GM21528 (cell line): ENCODE measurements around the gene INKA2.

Source experiments
- ATAC-seq: cut with Tn5 transposase; IDR thresholded peaks from one replicate; pipeline ENCODE4 v1.9.1; 2021; ENCODE audit warnings: mild to moderate bottlenecking, moderate library complexity; ENCODE audit not compliant: unreplicated experiment, low FRiP score

Gene INKA2

DNA sequence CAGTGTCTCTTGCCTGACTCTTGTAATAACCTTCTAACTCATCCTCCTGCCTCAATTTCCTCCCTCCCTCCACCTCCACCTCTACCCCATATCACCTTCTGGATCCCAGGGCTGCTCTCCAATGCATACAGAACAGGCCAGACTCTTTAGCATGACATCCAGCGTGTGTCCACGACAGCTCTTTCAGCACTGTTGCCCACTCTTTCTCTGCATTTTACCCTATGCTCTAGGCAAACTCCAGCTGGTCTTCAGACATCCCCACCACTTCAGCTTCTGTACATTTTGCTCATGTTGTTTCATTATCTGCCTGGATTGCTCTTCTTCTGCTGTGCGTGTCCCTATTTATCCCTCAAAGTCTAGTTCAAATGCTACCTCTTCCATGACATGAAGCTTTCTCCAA is 4.8 kb downstream of the INKA2 start:
- no peak for ATAC-seq

DNA sequence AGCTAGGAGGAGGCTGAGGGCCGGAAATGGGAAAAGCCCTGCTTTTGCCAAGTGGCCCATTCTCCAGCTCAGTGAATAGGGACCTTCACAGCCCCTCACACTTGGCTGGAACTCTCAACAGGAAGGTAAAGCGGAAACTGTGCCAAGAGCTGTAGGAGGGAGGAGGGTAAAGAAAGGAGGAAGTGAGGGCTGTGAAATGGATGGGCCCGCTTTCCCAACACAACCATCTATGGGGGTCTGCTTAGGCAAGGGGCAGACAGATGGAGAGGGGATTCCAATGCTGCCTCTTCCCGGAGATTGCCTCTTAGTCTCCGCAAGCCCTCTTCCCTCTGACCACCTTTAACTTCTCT is 5.2 kb downstream of the INKA2 start:
- ATAC-seq, result no peak

- ATAC-seq, result no peak
Measured at GRCh38 chr1:111733183-111733991, 5.8 kb downstream of the INKA2 start.

DNA sequence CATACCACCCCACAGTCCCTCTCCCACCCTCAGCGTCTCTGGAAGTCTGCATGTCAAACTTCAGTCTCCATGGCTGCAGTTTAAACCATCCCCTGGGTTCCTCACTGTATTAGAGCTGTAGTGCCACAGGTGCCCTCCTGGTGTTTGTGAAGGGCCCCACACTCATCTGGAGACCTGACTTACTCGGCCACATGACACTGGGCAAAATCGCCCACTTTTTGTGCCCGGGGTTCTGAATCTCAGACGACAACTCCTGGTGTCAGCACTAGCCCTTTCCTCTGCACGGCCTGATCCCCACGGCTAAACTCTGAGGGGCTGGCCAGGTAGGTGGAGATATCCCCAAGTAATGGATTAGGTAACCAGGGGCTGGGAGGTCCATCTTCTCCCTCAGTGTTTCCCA is 6.5 kb downstream of the INKA2 start:
- no peak for ATAC-seq

GRCh38 chr1:111731956-111732355 is 7.2 kb downstream of the INKA2 start:
- ATAC-seq, result no peak

DNA sequence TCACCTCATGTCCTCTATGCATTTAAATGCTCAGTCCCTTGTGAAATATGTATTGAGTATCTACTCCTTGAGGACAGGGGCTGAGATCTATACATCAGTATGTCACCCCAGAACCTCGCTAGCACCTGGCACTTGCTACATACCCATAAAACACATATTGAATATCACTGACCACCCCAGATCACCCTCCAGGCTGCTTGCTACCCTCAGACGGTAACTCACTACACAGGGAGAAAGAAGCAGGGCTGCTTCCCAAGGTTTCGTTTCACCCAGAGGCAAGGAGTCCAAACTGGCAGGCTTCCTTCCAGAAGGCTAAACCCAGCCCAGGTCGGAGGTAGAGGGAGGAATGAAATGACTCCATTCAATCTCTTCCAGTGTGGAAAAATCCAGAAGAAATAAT is 8.5 kb downstream of the INKA2 start:
- no peak for ATAC-seq

GRCh38 chr1:111729946-111730681 is 9.1 kb downstream of the INKA2 start:
- no peak for ATAC-seq

- ATAC-seq, result no peak
Measured at GRCh38 chr1:111729271-111729921, 9.8 kb downstream of the INKA2 start.

GRCh38 chr1:111727056-111727455 is 12.1 kb downstream of the INKA2 start:
- no peak for ATAC-seq

GRCh38 chr1:111725192-111725591 is 14.0 kb downstream of the INKA2 start:
- ATAC-seq, result no peak

DNA sequence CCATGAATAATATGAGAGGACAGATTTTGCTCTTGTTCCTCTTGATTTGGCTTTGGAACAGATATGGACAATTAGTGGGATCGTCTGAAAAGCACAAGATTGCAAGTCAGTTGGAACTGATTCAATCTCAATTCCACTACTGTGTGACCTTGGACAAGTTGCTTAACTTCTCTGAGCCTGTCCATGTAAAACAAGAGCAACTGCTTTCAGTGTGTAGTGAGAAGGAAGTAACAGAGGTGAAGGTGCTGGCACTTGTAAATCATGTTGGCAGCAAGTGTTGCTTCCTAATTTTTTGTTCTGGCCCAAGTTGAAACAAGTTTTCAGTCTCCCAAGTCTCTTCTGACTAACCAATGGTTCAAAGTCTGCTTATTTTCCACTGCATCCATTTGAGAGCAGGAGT is 15.3 kb downstream of the INKA2 start:
- no peak for ATAC-seq

GRCh38 chr1:111723091-111723806 is 15.9 kb downstream of the INKA2 start:
- no peak for ATAC-seq

GRCh38 chr1:111720977-111721786 is 18.0 kb downstream of the INKA2 start:
- no peak for ATAC-seq

DNA sequence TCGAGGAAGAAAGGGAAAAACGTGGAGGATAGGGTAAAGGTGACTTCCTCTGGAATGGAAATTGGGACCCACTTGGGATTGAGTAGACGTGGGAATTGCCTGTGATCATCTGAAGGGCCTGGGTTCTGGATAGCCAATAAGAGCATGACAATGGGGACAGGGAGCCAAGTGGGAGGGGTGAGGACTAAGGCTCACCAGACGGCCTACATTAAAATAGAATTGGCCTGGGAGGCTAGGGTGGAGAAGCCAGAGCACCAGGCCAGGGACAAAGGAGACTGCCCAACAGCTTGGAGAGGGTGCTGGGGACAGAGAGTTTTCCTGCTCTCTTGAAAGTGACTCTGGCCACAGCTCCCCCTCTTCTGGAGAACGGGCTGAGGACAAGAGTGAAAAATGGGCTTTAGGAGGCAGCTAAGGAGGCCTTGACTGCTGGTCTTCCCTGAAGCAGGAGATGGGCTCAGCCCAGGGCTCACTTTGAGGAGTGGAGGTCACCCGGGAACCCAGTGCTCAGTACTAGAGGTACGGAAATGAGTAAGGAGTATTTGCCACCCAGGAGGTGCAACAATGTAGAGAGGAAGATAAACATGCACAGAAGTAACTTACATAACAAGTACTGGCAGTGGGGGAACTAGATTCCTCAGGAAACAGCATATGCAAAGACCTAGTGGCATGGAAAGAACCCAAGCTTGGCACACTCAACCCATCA is 18.8 kb downstream of the INKA2 start:
- no peak for ATAC-seq

DNA sequence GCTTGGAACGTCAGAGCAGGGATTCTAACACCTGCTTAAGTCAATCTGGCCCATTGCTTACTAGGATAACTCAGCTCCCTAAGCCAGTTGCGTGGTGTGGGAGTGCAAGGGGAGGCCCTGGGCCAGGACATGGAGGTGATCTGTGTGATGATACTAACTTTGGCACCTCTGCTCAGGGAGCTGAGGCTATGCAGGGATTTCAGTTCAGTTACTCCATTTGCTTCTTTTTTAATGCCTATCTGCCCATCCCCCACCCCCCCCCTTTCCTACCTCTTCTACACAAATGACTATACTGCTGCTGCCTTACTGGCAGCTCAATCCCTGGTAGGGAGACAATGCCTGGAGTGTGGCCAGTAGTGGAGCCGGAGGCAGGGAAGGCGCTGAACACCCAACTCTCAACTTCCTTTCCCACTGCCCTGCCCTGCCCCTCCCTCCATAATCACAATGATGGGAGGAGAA is 19.5 kb downstream of the INKA2 start:
- no peak for ATAC-seq

GRCh38 chr1:111719135-111719534 is 20.1 kb downstream of the INKA2 start:
- no peak for ATAC-seq

- ATAC-seq, result no peak
Measured at GRCh38 chr1:111717450-111717849, 21.7 kb downstream of the INKA2 start.

DNA sequence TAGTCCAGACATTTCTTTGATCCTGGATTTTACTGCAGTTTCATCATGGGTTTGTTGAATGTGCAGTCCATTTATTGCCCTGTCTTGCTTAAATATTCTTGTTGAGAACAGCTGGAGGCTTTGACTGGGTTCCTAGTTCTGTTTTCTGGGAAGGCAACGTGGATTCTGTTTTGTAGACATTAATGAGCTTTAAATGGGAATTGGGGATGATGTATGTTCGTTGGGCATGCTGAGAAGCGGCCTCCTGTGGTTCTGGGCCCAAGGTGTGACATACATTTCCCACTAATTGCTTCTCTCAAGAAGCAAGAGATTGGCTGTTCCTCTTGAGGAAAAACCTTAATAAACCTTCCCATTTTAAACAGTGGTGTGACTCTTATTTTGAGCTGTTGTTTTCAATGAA is 22.9 kb downstream of the INKA2 start:
- no peak for ATAC-seq

DNA sequence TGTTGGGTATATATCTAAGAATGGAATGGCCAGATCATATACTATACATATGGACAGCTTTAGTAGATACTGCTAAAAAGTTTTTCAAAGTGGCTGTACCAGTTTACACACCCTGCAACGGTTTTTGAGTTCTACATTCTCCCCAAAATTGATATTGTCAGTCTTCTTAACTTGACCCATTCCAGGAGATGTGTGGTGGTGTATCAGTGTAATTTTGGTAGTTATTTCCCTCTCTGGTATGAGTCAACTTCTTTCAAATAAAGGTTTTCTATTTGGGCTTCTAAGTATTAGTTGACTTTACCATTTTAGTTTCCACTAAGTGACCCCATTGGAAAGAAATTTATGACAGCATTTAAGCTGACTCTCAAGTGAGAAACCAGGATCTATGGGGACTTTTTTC is 29.2 kb downstream of the INKA2 start:
- no peak for ATAC-seq
